B cell (primary cell): ENCODE data around the gene RGR.

Experiments
- CTCF ChIP-seq: fragments of 200-600 bp; IDR thresholded peaks from one replicate; pipeline ENCODE4 v1.8.0; 2022; ENCODE audit warnings: antibody characterized with exemption, mild to moderate bottlenecking
- EZH2 ChIP-seq: IDR thresholded peaks from 2 replicates; pipeline ENCODE4 v1.6.1; 2012; ENCODE audit warnings: borderline replicate concordance, low read depth, mild to moderate bottlenecking, moderate library complexity, low read length; ENCODE audit not compliant: insufficient read depth, poor library complexity, severe bottlenecking

GRCh38 chr10:84296091-84296981 is 51.5 kb downstream of the RGR start:
- TF ChIP-seq CTCF (no peak), EZH2 (no peak)
